Spleen (tissue), 7 donors: ENCODE measurements around the gene PMM2.

Source experiments
- CTCF ChIP-seq, 11 experiments: fragments of 200-600 bp in 7 of 11; fragments of 450-650 bp in 4 of 11; sonication (generic) in 4 of 11; IDR thresholded peaks in 8 of 11; conservative IDR thresholded peaks in 3 of 11; 1 replicate in 7 of 11; 2 replicates in 4 of 11; pipeline versions ENCODE4 v1.4.0 to v1.8.0; 2016 to 2021; ENCODE audit warnings: antibody characterized with exemption in 11 of 11, inconsistent platforms in 4 of 11, mild to moderate bottlenecking in 1 of 11
- POLR2AphosphoS5 ChIP-seq, 3 donors: sonication (generic); formaldehyde crosslinking; IDR thresholded peaks; one replicate each; pipeline ENCODE4 v1.5.1; 2017; ENCODE audit warnings: antibody characterized with exemption in 3 of 3
- donor health status: DM: no; HTN: no; CAD: no; lungs with moderate emphysema.
- donor health status: DM: no; HTN: no; CAD: no.
- donor health status: DM: no; HTN: no; CAD: no.

GRCh38 chr16:8806272-8806983, 8.8 kb downstream of the PMM2 start:
- TF ChIP-seq CTCF (IDR thresholded peaks at IDR 0.05 in 8 of 11, conservative IDR thresholded peaks at IDR 0.05 in 3 of 11) = no peak
- no peak for TF ChIP-seq POLR2AphosphoS5 (IDR thresholded peaks at IDR 0.05)
